H1 (cell line): ENCODE measurements around the gene P3H2. TPM values are rescaled to one million over a fixed set of nuclear protein-coding genes. Genes with fewer than 3 reads are reported as not detected.

Source experiments
- CTCF ChIA-PET: fragments of 300-600 bp; sonication (Branson Sonifier 250); formaldehyde crosslinking; loops from one replicate; lab custom pipeline; 2021; ENCODE audit not compliant: partially characterized antibody; lab: Charles Lee
- POLR2A ChIA-PET: fragments of 300-600 bp; sonication (Branson Sonifier 250); formaldehyde crosslinking; loops from one replicate; lab custom pipeline; 2021; ENCODE audit warnings: inconsistent platforms; ENCODE audit not compliant: partially characterized antibody; lab: Charles Lee
- DNase-seq, 2 experiments: peaks; one replicate each; pipeline versions ENCODE4 v3.0.0 to v3.0.0-alpha.2; 2010 to 2022; ENCODE audit warnings: low spot score in 2 of 2, low read depth in 1 of 2, mixed read lengths in 1 of 2
- FAIRE-seq: peaks from 2 replicates; lab custom pipeline; 2011; peaks lifted over from hg19 to GRCh38; lab: Jason Lieb, UNC
- H2AFZ ChIP-seq: 2 replicates; pipeline ENCODE4 v1.8.1; 2012; ENCODE audit warnings: low read length, inconsistent platforms
- H2AK5ac ChIP-seq: 2 replicates; pipeline ENCODE4 v1.6.1; 2013; ENCODE audit warnings: low read depth, low read length
- H2BK120ac ChIP-seq: replicated peaks from 2 replicates; pipeline ENCODE3; 2013; ENCODE audit warnings: low read depth, low read length, inconsistent platforms
- H2BK12ac ChIP-seq: 2 replicates; pipeline ENCODE4 v1.6.1; 2013; ENCODE audit warnings: low read depth, low read length
- H2BK15ac ChIP-seq: 2 replicates; pipeline ENCODE4 v1.6.1; 2013; ENCODE audit warnings: low read length
- H2BK20ac ChIP-seq: 2 replicates; pipeline ENCODE4 v1.6.1; 2013; ENCODE audit warnings: low read length
- H2BK5ac ChIP-seq: 2 replicates; pipeline ENCODE4 v1.6.1; 2013; ENCODE audit warnings: low read depth, low read length
- H3K14ac ChIP-seq: 2 replicates; pipeline ENCODE4 v1.6.1; 2013; ENCODE audit warnings: inconsistent platforms; ENCODE audit not compliant: insufficient read length
- H3K18ac ChIP-seq: 2 replicates; pipeline ENCODE4 v1.6.1; 2013; ENCODE audit warnings: low read length; ENCODE audit errors: extremely low read depth
- H3K23ac ChIP-seq: 2 replicates; pipeline ENCODE4 v1.6.1; 2013; ENCODE audit warnings: inconsistent platforms; ENCODE audit not compliant: insufficient read length
- H3K23me2 ChIP-seq: 2 replicates; pipeline ENCODE4 v1.6.1; 2013; ENCODE audit warnings: low read depth, low read length
- H3K27ac ChIP-seq: 2 replicates; pipeline ENCODE4 v1.6.1; 2011; ENCODE audit warnings: low read depth, low read length, inconsistent platforms
- H3K27me3 ChIP-seq, 4 experiments: replicated peaks in 1 of 4; 1 replicate in 1 of 4; 2 replicates in 3 of 4; pipeline versions ENCODE4 v1.6.1 to v1.8.1; 2011 to 2013; ENCODE audit warnings: low read length in 3 of 4, mild to moderate bottlenecking in 3 of 4, inconsistent platforms in 2 of 4, mixed read lengths in 2 of 4, moderate library complexity in 1 of 4; ENCODE audit not compliant: control insufficient read depth in 3 of 4, insufficient read depth in 3 of 4; ENCODE audit errors: extremely low read depth in 1 of 4
- H3K36me3 ChIP-seq, 4 experiments: 2 replicates each; pipeline versions ENCODE4 v1.6.1 to v1.8.1; 2011 to 2013; ENCODE audit warnings: mild to moderate bottlenecking in 4 of 4, low read length in 3 of 4, moderate library complexity in 2 of 4, control low read depth in 1 of 4, inconsistent platforms in 1 of 4; ENCODE audit not compliant: insufficient read depth in 4 of 4, control insufficient read depth in 2 of 4
- H3K4ac ChIP-seq: replicated peaks from 2 replicates; pipeline ENCODE3; 2013; ENCODE audit warnings: low read length, low read depth, mixed read lengths, inconsistent platforms; ENCODE audit not compliant: insufficient read length
- H3K4me1 ChIP-seq, 4 experiments: replicated peaks in 1 of 4; 1 replicate in 1 of 4; 2 replicates in 3 of 4; pipeline versions ENCODE4 v1.6.1 to v1.8.1; 2011 to 2013; ENCODE audit warnings: low read length in 3 of 4, inconsistent platforms in 2 of 4, mixed read lengths in 1 of 4; ENCODE audit not compliant: insufficient read depth in 4 of 4, control insufficient read depth in 3 of 4
- H3K4me2 ChIP-seq, 2 experiments: 2 replicates each; pipeline versions ENCODE4 v1.6.1 to v1.8.1; 2011 to 2013; ENCODE audit warnings: low read depth in 2 of 2, low read length in 2 of 2, control low read depth in 1 of 2, inconsistent platforms in 1 of 2, mild to moderate bottlenecking in 1 of 2; ENCODE audit not compliant: insufficient read depth in 1 of 2
- H3K4me3 ChIP-seq, 4 experiments: fragments of 200-600, 300-600 bp in 1 of 4; sonication (generic), shearing (Covaris generic), sonication (Bioruptor Twin) in 1 of 4; 2 replicates each; pipeline versions ENCODE4 v1.5.1 to v1.8.1; 2011 to 2016; ENCODE audit warnings: low read length in 4 of 4, low read depth in 3 of 4, control low read depth in 2 of 4, inconsistent platforms in 2 of 4, mild to moderate bottlenecking in 2 of 4, mixed read lengths in 1 of 4, moderate library complexity in 1 of 4; ENCODE audit not compliant: insufficient read depth in 2 of 4; ENCODE audit errors: extremely low read depth in 1 of 4
- H3K56ac ChIP-seq: replicated peaks from 2 replicates; pipeline ENCODE3; 2013; ENCODE audit warnings: low read depth, mild to moderate bottlenecking, mixed read lengths, low read length, inconsistent platforms; ENCODE audit not compliant: insufficient read length
- H3K79me1 ChIP-seq: 2 replicates; pipeline ENCODE4 v1.6.1; 2013; ENCODE audit warnings: low read depth, low read length, control low read depth
- H3K79me2 ChIP-seq, 2 experiments: 2 replicates each; pipeline versions ENCODE4 v1.6.1 to v1.8.1; 2012 to 2013; ENCODE audit warnings: low read length in 2 of 2, mild to moderate bottlenecking in 2 of 2, inconsistent platforms in 1 of 2; ENCODE audit not compliant: insufficient read depth in 2 of 2, control insufficient read depth in 1 of 2
- H3K9ac ChIP-seq, 4 experiments: replicated peaks in 1 of 4; 1 replicate in 1 of 4; 2 replicates in 3 of 4; pipeline versions ENCODE4 v1.6.1 to v1.8.1; 2011 to 2013; ENCODE audit warnings: low read depth in 3 of 4, low read length in 3 of 4, control low read depth in 2 of 4, mild to moderate bottlenecking in 2 of 4, moderate library complexity in 2 of 4, inconsistent platforms in 1 of 4; ENCODE audit errors: extremely low read depth in 1 of 4
- H3K9me3 ChIP-seq, 2 experiments: 2 replicates each; pipeline versions ENCODE4 v1.6.1 to v1.8.1; 2012 to 2013; ENCODE audit warnings: mild to moderate bottlenecking in 2 of 2, moderate library complexity in 2 of 2, control low read depth in 1 of 2, inconsistent platforms in 1 of 2, low read depth in 1 of 2, low read length in 1 of 2, mixed read lengths in 1 of 2; ENCODE audit not compliant: insufficient read depth in 2 of 2
- H4K20me1 ChIP-seq, 2 experiments: replicated peaks in 1 of 2; 2 replicates each; pipeline versions ENCODE3 to v1.8.1; 2011 to 2013; ENCODE audit warnings: inconsistent platforms in 2 of 2, low read length in 2 of 2, mild to moderate bottlenecking in 1 of 2; ENCODE audit not compliant: insufficient read depth in 2 of 2, control insufficient read depth in 1 of 2
- H4K5ac ChIP-seq: 2 replicates; pipeline ENCODE4 v1.6.1; 2013; ENCODE audit warnings: low read length, low read depth, mixed read lengths, inconsistent platforms; ENCODE audit not compliant: insufficient read length
- H4K8ac ChIP-seq: 2 replicates; pipeline ENCODE4 v1.8.0; 2013; ENCODE audit warnings: mild to moderate bottlenecking, moderate library complexity, low read length, inconsistent platforms; ENCODE audit not compliant: insufficient read depth; ENCODE audit errors: extremely low read depth
- H4K91ac ChIP-seq: replicated peaks from 2 replicates; pipeline ENCODE3; 2013; ENCODE audit warnings: low read length, mixed read lengths, inconsistent platforms; ENCODE audit not compliant: insufficient read length
- CBX5 ChIP-seq: fragments of 300-800, 300-1000 bp; sonication (generic); IDR thresholded peaks from 2 replicates; pipeline ENCODE4 v1.7.1; 2016; ENCODE audit warnings: antibody characterized with exemption, low read length, low read depth
- CHD2 ChIP-seq: IDR thresholded peaks from 2 replicates; pipeline ENCODE4 v1.6.1; 2012; ENCODE audit warnings: low read length, improper control_type of control experiment
- CREB1 ChIP-seq: IDR thresholded peaks from 2 replicates; pipeline ENCODE4 v1.6.1; 2012; ENCODE audit warnings: inconsistent platforms
- EP300 ChIP-seq, 2 experiments: IDR thresholded peaks; 1 replicate in 1 of 2; 2 replicates in 1 of 2; pipeline ENCODE4 v1.6.1; 2011 to 2012; ENCODE audit warnings: low read depth in 2 of 2, low read length in 2 of 2, mild to moderate bottlenecking in 2 of 2, borderline replicate concordance in 1 of 2, inconsistent platforms in 1 of 2, moderate library complexity in 1 of 2
- JUND ChIP-seq: IDR thresholded peaks from 2 replicates; pipeline ENCODE4 v1.6.1; 2011; ENCODE audit warnings: mild to moderate bottlenecking, improper control_type of control experiment, low read length
- KDM1A ChIP-seq: fragments of 200-600, 300-600 bp; sonication (generic); IDR thresholded peaks from 2 replicates; pipeline ENCODE4 v1.7.1; 2016; ENCODE audit warnings: mild to moderate bottlenecking, low read length, borderline replicate concordance
- KDM4A ChIP-seq: IDR thresholded peaks from one replicate; pipeline ENCODE4 v1.7.1; 2012; ENCODE audit warnings: low read depth, mild to moderate bottlenecking, moderate library complexity, low read length, inconsistent platforms; ENCODE audit not compliant: severe bottlenecking
- POLR2A ChIP-seq, 2 experiments: IDR thresholded peaks; 1 replicate in 1 of 2; 2 replicates in 1 of 2; pipeline ENCODE4 v1.6.1; 2011; ENCODE audit warnings: low read depth in 2 of 2, low read length in 2 of 2, mild to moderate bottlenecking in 2 of 2; ENCODE audit errors: control extremely low read depth in 1 of 2
- SRF ChIP-seq: IDR thresholded peaks from 2 replicates; pipeline ENCODE4 v1.6.1; 2011; ENCODE audit warnings: mild to moderate bottlenecking, low read depth, low read length, moderate library complexity
- WGBS, 2 experiments: shearing (Covaris generic) in 1 of 2; methylation state at CpG; one replicate each; pipeline versions ENCODE4 v1.1.6 to v1.1.7; 2013 to 2015; ENCODE audit warnings: low lambda C conversion rate in 2 of 2, mixed read lengths in 2 of 2, inconsistent platforms in 1 of 2, low coverage in 1 of 2, missing lambda C conversion rate in 1 of 2; ENCODE audit not compliant: insufficient replicate concordance in 2 of 2, insufficient coverage in 1 of 2, insufficient read length in 1 of 2; ENCODE audit errors: extremely low coverage in 1 of 2, missing lambda C conversion rate in 1 of 2; 5-methylcytosine and 5-hydroxymethylcytosine counted together
- polyA plus RNA-seq, 7 experiments: library from polyadenylated mRNA; depleted of rRNA in 3 of 7; stranded (reverse) in 5 of 7; unstranded in 2 of 7; fragments of >200 nt in 5 of 7; fragments of 200-250 nt in 2 of 7; gene quantifications; 1 replicate in 5 of 7; 2 replicates in 1 of 7; 4 replicates in 1 of 7; pipeline versions ENCODE4 v1.2.1 to v1.2.3, GENCODE V29; 2011 to 2013; ENCODE audit warnings: missing spikeins in 2 of 7, mixed read lengths in 2 of 7
- total RNA-seq: library from RNA; stranded (reverse); fragmentation: NEBNext Ultra II Directional; extraction: Animal tissue kit (Norgen Biotek cat#: 25700); gene quantifications from 2 replicates; pipeline ENCODE4 v1.2.1, GENCODE V29; 2021
- TF ChIP-seq, protein P1 (sequence below): IDR thresholded peaks from 2 replicates; pipeline ENCODE4 v1.6.1; 2011; ENCODE audit warnings: low read length, improper control_type of control experiment

Gene P3H2
- total and polyA plus RNA-seq, 2 of the 8 experiments (the other 6 are each of a cell fraction or from before 2014, with no cell fraction given), result 40.5 to 60.4 TPM

DNA sequence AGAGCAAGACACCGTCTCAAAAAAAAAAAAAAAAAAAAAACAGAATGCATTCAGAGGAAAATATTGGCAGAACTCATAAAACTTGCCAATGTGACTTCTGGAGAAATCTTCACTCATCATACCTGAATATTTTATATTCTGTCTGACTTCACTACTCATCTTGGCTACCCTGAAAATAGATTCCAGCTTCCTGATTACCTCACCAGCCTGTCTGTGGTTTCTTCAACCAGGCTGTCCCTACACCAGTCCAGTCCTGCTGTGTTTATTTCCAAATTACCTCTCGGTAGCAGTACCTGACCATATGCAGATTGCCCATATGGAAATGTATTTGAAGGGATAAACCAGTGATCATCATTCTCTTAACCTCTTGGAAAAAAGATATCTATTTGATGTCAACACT is 9.3 kb upstream of the P3H2 start:
- CTCF ChIA-PET, result interaction anchor here (0.6 to 1.1 kb wide), 3 partner anchors 8 to 126 kb away, joined by 3 to 4 read pairs (median 3); partner anchors contain the start of gene P3H2

More for the DNA sequence above, 9.3 kb upstream of the P3H2 start:
- no peak overlapping the region for H3K4me2 ChIP-seq
- H4K8ac ChIP-seq, result no peak overlapping the region
- no peak overlapping the region for H3K4ac ChIP-seq
- no peak overlapping the region for H2BK15ac ChIP-seq
- no peak overlapping the region for H2AK5ac ChIP-seq
- H2AFZ ChIP-seq, result no peak overlapping the region
- no peak overlapping the region for H3K9ac ChIP-seq
- peaks cover 0 to 2% (median 0%) of the 10 kb centered on the region in 4 experiments; a peak in 1 of 7 replicates for H3K4me1 ChIP-seq
- H3K79me1 ChIP-seq, result no peaks in the 10 kb centered on the region
- no peaks in the 10 kb centered on the region for H3K9me3 ChIP-seq
- H4K91ac ChIP-seq, result peak overlapping the region; percentile 54
- FAIRE-seq (no peak), DNase-seq (no peak)
- no peak overlapping the region for H3K23ac ChIP-seq
- no peak overlapping the region for H2BK5ac ChIP-seq
- no peak overlapping the region for H3K18ac ChIP-seq
- no peaks in the 10 kb centered on the region; the same call in 1 of the 2 replicates for H3K23me2 ChIP-seq
- H4K5ac ChIP-seq, result no peak overlapping the region
- POLR2A ChIA-PET, result interaction anchor here (1.3 kb wide), 1 partner anchor 9 kb away, joined by 4 read pairs; the partner anchor contains the start of gene P3H2
- H2BK20ac ChIP-seq, result no peak overlapping the region
- no peak overlapping the region for H3K56ac ChIP-seq
- no peak overlapping the region for H3K27ac ChIP-seq
- no peak overlapping the region for H2BK120ac ChIP-seq
- no peaks in the 10 kb centered on the region for H3K79me2 ChIP-seq
- no peak overlapping the region for H3K14ac ChIP-seq
- TF ChIP-seq KDM1A (no peak), EP300 (IDR thresholded peaks at IDR 0.05; ENCODE audit: borderline replicate concordance in 1 of 2, low read depth in 2 of 2, low read length in 2 of 2) (no peak), JUND (no peak), CBX5 (no peak), KDM4A (no peak), SRF (no peak), CHD2 (no peak), CREB1 (no peak), POLR2A (IDR thresholded peaks at IDR 0.05; ENCODE audit: control extremely low read depth in 1 of 2, low read depth in 2 of 2, low read length in 2 of 2) (no peak)
- TF ChIP-seq, protein P1, sequence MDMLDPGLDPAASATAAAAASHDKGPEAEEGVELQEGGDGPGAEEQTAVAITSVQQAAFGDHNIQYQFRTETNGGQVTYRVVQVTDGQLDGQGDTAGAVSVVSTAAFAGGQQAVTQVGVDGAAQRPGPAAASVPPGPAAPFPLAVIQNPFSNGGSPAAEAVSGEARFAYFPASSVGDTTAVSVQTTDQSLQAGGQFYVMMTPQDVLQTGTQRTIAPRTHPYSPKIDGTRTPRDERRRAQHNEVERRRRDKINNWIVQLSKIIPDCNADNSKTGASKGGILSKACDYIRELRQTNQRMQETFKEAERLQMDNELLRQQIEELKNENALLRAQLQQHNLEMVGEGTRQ, result no peak
- H3K27me3 ChIP-seq, result no peaks in the 10 kb centered on the region
- no peak overlapping the region for H2BK12ac ChIP-seq
- H4K20me1 ChIP-seq, result no peaks in the 10 kb centered on the region
- H3K4me3 ChIP-seq, result no peak overlapping the region
- 86% methylated on average over 1 of the region's 2 CpGs; no CpG with 5 or more reads in 1 of the 2 experiments for WGBS, 2 experiments
- H3K36me3 ChIP-seq, result no peaks in the 10 kb centered on the region
